Endodermal cell (in vitro differentiated cells): ENCODE data around the gene GUCA2A. TPM values are rescaled to one million over a fixed set of nuclear protein-coding genes. Genes with fewer than 3 reads are reported as not detected.

Source experiments
- DNase-seq: peaks from one replicate; pipeline ENCODE4 v3.0.0-alpha.2; 2017
- H3K27ac ChIP-seq: 2 replicates; pipeline ENCODE4 v1.5.1; 2013; ENCODE audit warnings: mild to moderate bottlenecking, low read depth, low read length, moderate library complexity
- H3K27me3 ChIP-seq: 2 replicates; pipeline ENCODE4 v1.6.1; 2013; ENCODE audit warnings: mild to moderate bottlenecking, low read length, moderate library complexity; ENCODE audit not compliant: insufficient read depth, control insufficient read depth, poor library complexity, severe bottlenecking
- H3K36me3 ChIP-seq: 2 replicates; pipeline ENCODE4 v1.7.0; 2013; ENCODE audit warnings: mild to moderate bottlenecking, low read length, moderate library complexity; ENCODE audit not compliant: control insufficient read depth, insufficient read depth
- H3K4me1 ChIP-seq: one replicate; pipeline ENCODE4 v1.7.0; 2013; ENCODE audit warnings: low read length; ENCODE audit not compliant: control insufficient read depth, insufficient read depth
- H3K4me3 ChIP-seq: 2 replicates; pipeline ENCODE4 v1.5.1; 2013; ENCODE audit warnings: mild to moderate bottlenecking, low read length, moderate library complexity
- H3K9ac ChIP-seq: 2 replicates; pipeline ENCODE4 v1.6.1; 2013; ENCODE audit warnings: mild to moderate bottlenecking, low read length, moderate library complexity; ENCODE audit not compliant: poor library complexity, severe bottlenecking; ENCODE audit errors: extremely low read depth
- H3K9me3 ChIP-seq: 2 replicates; pipeline ENCODE4 v1.6.1; 2013; ENCODE audit warnings: mild to moderate bottlenecking, low read length, moderate library complexity; ENCODE audit not compliant: control insufficient read depth
- H3K27ac Mint-ChIP-seq: 2 replicates; pipeline ENCODE4 v1.8.0; 2020; ENCODE audit warnings: mixed read lengths
- H3K27me3 Mint-ChIP-seq: 2 replicates; pipeline ENCODE4 v1.8.0; 2021; ENCODE audit warnings: mild to moderate bottlenecking, mixed read lengths; ENCODE audit not compliant: insufficient read depth
- H3K36me3 Mint-ChIP-seq: 2 replicates; pipeline ENCODE4 v1.8.0; 2020; ENCODE audit warnings: low read depth, mixed read lengths
- H3K4me1 Mint-ChIP-seq: 2 replicates; pipeline ENCODE4 v1.8.0; 2020; ENCODE audit warnings: mixed read lengths
- H3K4me3 Mint-ChIP-seq: 2 replicates; pipeline ENCODE4 v1.8.0; 2020; ENCODE audit warnings: mild to moderate bottlenecking, moderate library complexity, mixed read lengths
- H3K9me3 Mint-ChIP-seq: 2 replicates; pipeline ENCODE4 v1.8.0; 2020; ENCODE audit warnings: mild to moderate bottlenecking, mixed read lengths
- WGBS, 2 experiments: methylation state at CpG; one replicate each; pipeline versions ENCODE4 v1.1.5 to v1.1.7; 2013; ENCODE audit warnings: missing lambda C conversion rate in 2 of 2, mixed read lengths in 1 of 2; ENCODE audit not compliant: insufficient coverage in 1 of 2, insufficient read length in 1 of 2; 5-methylcytosine and 5-hydroxymethylcytosine counted together
- total RNA-seq, 2 donors: library from RNA; stranded (reverse); fragmentation: NEBNext Ultra II Directional in 1 of 2; extraction: Animal tissue kit (Norgen Biotek cat#: 25700) in 1 of 2; gene quantifications; 2 replicates in 1 of 2; 3 replicates in 1 of 2; pipeline ENCODE4 v1.2.1, GENCODE V29; 2021
- TF ChIP-seq, protein P1 (sequence below): fragments of 200-600 bp; sonication (generic); conservative IDR thresholded peaks from 2 replicates; pipeline ENCODE4 v1.5.0; 2021; ENCODE audit warnings: antibody characterized with exemption, mild to moderate bottlenecking

GUCA2A gene
- total RNA-seq, 2 donors from 2014 or later, result 1.9 TPM; not detected in 1

DNA sequence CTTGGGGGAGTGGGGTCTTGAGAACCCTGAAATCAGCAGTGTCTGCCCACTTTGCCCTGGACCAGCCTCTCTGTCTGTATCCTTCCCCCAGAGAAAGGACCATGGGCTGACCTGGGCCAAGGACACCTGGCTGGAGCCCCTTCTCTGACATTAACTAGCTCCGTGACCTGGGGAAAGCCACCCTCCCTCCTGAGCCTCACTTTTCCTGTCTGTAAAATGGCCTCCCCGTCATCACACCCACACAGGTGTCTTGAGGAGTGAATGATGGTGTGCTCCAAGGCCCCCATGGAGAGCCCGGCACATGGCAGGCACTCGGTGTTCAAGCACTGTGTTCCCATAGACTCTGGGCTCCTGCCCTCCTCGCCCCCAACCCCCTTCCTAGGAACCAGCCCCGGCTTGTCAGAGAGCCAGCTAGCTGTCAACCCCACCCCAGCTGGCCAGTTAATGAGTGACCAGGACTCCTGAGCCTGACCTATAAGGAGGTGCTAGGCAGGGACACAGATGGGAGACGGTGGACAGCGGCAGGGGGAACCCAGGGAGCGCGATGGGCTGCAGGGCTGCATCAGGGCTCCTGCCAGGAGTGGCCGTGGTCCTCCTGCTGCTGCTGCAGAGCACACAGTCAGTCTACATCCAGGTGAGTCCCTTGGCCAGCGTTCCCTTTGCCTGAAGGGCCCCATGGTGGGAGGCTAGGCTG, 11.5 kb downstream of the GUCA2A start, which contains the start of gene GUCA2B:
Gene GUCA2B, plus strand, starts transcription at position 504 of the 694 bp plus-strand sequence. Its CDS starts 41 bp downstream, at position 545.
- no peak for DNase-seq

DNA sequence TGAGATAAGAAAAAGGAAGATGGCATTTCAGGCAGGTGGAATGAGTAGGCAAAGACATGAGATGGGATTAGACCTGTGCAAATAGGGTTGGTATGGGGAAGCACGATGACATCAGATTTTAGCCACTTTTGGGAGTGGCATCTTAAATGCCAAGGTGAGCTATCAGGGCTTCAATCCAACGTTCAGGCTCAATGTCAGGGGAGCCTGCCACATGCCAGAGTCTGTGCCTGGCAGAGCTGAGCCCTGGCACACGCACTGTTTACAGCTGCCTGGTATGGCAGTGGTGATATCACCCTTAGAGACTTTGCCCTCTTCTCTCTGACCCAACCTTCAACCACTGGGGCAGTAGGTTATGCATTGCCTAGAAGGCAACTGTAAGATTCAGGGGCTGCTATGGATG, 12.4 kb downstream of the GUCA2A start:
- 72 to 79% methylated on average over 2 to 3 of the region's 3 CpGs for WGBS, 2 experiments
- H3K27ac Mint-ChIP-seq, result no peak overlapping the region
- Histone ChIP-seq H3K27ac (no peak overlapping the region), H3K9me3 (no peaks in the 10 kb centered on the region), H3K36me3 (no peaks in the 10 kb centered on the region), H3K4me3 (no peak overlapping the region), H3K4me1 (no peaks in the 10 kb centered on the region), H3K9ac (no peak overlapping the region), H3K27me3 (peaks cover 24% of the 10 kb centered on the region)
- H3K4me3 Mint-ChIP-seq, result no peak overlapping the region
- H3K9me3 Mint-ChIP-seq, result no peaks in the 10 kb centered on the region
- no peaks in the 10 kb centered on the region for H3K4me1 Mint-ChIP-seq
- TF ChIP-seq, protein P1, sequence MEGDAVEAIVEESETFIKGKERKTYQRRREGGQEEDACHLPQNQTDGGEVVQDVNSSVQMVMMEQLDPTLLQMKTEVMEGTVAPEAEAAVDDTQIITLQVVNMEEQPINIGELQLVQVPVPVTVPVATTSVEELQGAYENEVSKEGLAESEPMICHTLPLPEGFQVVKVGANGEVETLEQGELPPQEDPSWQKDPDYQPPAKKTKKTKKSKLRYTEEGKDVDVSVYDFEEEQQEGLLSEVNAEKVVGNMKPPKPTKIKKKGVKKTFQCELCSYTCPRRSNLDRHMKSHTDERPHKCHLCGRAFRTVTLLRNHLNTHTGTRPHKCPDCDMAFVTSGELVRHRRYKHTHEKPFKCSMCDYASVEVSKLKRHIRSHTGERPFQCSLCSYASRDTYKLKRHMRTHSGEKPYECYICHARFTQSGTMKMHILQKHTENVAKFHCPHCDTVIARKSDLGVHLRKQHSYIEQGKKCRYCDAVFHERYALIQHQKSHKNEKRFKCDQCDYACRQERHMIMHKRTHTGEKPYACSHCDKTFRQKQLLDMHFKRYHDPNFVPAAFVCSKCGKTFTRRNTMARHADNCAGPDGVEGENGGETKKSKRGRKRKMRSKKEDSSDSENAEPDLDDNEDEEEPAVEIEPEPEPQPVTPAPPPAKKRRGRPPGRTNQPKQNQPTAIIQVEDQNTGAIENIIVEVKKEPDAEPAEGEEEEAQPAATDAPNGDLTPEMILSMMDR, result no peak
- DNase-seq, result no peak
- peaks cover 11% of the 10 kb centered on the region for H3K27me3 Mint-ChIP-seq
- no peaks in the 10 kb centered on the region for H3K36me3 Mint-ChIP-seq

More for the DNA sequence above, 11.5 kb downstream of the GUCA2A start, which contains the start of gene GUCA2B:
- Histone ChIP-seq H3K4me3 (no peak within 1 kb of the TSS), H3K9ac (no peak within 1 kb of the TSS), H3K36me3 (no peaks in the 10 kb centered on the region), H3K27ac (no peak within 1 kb of the TSS), H3K27me3 (peaks cover 21% of the 10 kb centered on the region), H3K4me1 (no peaks in the 10 kb centered on the region), H3K9me3 (no peaks in the 10 kb centered on the region)
- Mint-ChIP-seq H3K4me3 (no peak within 1 kb of the TSS), H3K36me3 (no peaks in the 10 kb centered on the region), H3K27me3 (peaks cover 11% of the 10 kb centered on the region), H3K27ac (no peak within 1 kb of the TSS), H3K4me1 (no peaks in the 10 kb centered on the region), H3K9me3 (no peaks in the 10 kb centered on the region)
- WGBS, 2 experiments, result 89 to 90% methylated on average over 3 to 12 of the region's 12 CpGs
- TF ChIP-seq, protein P1, result no peak

DNA sequence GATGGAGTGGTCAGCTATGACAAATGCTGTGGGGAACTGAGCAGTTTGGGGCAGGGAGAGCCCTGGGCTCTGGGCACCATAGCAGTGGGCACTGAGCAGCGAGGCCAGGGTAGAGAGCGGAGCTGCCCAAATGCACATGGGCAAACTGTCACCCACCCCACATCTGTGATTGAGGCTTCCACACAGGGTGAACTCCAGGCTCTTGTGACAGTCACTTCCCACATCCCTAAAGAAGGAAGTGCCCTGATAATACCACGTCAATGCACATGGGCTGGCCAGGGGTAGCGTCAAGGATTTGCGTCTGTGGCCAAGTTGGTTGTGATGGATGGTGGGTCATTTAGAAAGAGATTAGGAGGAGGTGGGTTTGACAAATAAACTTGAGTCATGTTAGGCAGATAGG, 13.9 kb downstream of the GUCA2A start:
- no peaks in the 10 kb centered on the region for H3K4me1 ChIP-seq
- H3K4me3 ChIP-seq, result no peak overlapping the region
- Mint-ChIP-seq H3K27ac (no peak overlapping the region), H3K27me3 (peaks cover 10% of the 10 kb centered on the region), H3K4me3 (no peak overlapping the region), H3K36me3 (no peaks in the 10 kb centered on the region), H3K9me3 (no peaks in the 10 kb centered on the region), H3K4me1 (no peaks in the 10 kb centered on the region)
- TF ChIP-seq, protein P1, result no peak
- H3K9me3 ChIP-seq, result no peaks in the 10 kb centered on the region
- no peak overlapping the region for H3K27ac ChIP-seq
- H3K27me3 ChIP-seq, result peaks cover 24% of the 10 kb centered on the region
- no peak for DNase-seq
- H3K36me3 ChIP-seq, result no peaks in the 10 kb centered on the region
- 91 to 96% methylated on average over 4 to 5 of the region's 5 CpGs for WGBS, 2 experiments
- H3K9ac ChIP-seq, result no peak overlapping the region
